NCI-H1048 (cell line): ENCODE data around the gene RUNX1.

Source experiments
- DNase-seq: peaks from one replicate; lab custom pipeline; 2025; lab: John Stamatoyannopoulos, UW

The RUNX1 gene

DNA sequence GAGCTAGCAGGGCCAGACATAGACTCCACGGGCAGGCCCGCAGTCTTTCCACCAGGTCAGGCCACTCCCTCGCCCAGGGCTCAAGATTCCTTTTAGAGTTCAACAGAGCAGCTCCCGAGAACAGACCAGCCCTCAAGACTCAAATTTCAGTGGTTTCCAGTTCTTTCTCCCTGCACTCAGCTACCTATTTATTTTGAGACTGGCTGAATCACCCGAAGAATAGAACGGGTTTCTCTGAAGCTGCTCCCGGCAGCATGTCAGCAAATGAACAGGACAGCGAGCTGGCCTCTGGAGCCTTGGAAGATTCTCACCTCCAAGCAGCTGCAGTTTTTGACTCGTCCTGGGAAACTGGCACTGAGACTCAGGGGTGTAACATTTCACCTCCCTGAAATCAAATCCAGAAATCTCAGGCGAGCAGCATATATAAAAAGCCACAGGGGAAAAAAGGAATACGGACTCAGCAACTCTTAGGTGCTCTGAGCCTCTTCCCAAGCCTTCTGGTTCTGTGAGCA, 202.4 kb downstream of the RUNX1 start:
- DNase-seq = no peak

- DNase-seq = no peak
Measured at GRCh38 chr21:34845521-34846451, 203.3 kb downstream of the RUNX1 start.

DNA sequence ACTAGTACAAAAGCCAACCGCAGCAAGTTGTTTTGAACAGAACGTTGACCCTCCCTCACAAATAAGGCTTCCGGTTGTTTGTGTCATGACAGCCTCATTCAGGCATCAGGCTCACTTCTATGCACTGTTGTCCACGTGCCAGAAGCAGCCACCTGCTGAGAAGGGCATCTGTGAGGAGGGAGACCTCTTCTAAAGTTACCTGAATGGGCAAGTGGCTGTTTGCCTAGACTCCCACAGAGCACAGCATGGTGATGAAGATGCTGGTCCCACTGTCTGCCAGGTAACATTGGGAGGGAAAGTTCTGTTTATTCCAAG, 204.2 kb downstream of the RUNX1 start:
- no peak for DNase-seq

DNA sequence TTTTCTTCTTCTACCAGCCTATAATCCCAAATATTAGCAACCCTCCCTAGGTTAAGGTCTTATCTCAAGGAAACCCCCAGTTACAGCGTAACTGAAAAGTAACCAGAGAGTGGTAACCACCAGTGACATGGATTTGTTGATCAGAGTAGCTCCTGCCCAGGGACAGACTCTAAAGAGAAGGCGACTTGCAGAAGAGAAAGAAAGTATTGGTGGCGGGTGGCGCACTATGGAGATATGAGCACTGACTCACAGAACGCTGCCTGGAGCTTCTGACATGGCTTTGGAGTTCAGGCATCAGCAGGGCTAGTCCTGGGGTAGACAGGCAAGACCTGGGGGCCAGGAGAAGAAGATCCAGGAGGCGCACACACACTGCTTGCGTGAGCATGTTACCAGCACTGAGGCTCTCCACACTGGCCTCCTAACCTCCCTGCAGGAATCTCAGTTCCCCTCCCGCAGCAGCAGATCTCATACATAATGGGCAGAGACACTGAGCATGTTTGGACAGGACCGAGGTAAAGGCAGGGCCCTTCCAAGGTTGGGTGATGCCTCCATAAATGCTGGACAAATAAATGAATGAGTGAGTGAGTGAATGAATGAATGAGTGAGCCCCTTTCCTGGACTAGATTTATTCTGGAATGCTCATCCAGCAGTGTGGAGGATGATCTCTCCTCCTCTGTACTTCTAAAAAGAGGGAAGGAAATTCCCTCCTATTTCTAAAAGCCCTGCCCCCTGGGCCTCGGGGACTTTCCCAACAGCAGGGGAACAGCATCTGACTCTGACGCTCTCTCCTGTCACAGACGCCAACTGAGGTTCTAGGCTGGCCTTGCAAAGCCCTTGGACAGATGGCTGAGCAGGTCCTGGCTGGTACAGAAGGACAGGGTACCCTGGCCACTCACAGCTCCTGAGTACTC, 204.8 kb downstream of the RUNX1 start:
- no peak for DNase-seq

GRCh38 chr21:34843562-34843961, 205.5 kb downstream of the RUNX1 start:
- no peak for DNase-seq

DNA sequence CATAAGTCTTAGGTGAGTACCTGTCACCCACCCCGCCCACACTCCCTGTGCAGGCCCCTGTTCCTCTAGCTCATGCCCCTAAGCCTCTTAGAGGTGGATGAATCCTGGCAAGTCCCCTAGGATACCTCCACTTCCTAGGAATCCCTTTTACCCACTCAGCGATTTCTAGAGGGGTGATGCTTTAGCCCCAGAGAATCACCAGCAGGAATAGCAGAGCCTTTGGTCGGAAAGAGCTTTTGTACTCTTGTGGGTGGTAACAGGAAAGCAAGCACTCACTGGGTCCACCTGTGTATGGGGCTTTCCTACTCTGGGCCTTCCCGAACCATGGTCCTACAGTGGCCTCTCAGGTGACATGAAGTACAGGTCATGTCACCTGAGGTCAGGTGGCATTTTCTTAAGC, 207.9 kb downstream of the RUNX1 start:
- DNase-seq = no peak

GRCh38 chr21:34840693-34841092, 208.4 kb downstream of the RUNX1 start:
- no peak for DNase-seq

GRCh38 chr21:34838956-34839820, 209.9 kb downstream of the RUNX1 start:
- no peak for DNase-seq

- DNase-seq = no peak
Measured at GRCh38 chr21:34836933-34837505, 212.1 kb downstream of the RUNX1 start.

- DNase-seq = no peak
Measured at GRCh38 chr21:34836103-34836932, 212.8 kb downstream of the RUNX1 start.

GRCh38 chr21:34835526-34835925, 213.6 kb downstream of the RUNX1 start:
- no peak for DNase-seq

GRCh38 chr21:34834852-34835501, 214.1 kb downstream of the RUNX1 start:
- DNase-seq = no peak

- DNase-seq = no peak
Measured at GRCh38 chr21:34834290-34834689, 214.8 kb downstream of the RUNX1 start.

DNA sequence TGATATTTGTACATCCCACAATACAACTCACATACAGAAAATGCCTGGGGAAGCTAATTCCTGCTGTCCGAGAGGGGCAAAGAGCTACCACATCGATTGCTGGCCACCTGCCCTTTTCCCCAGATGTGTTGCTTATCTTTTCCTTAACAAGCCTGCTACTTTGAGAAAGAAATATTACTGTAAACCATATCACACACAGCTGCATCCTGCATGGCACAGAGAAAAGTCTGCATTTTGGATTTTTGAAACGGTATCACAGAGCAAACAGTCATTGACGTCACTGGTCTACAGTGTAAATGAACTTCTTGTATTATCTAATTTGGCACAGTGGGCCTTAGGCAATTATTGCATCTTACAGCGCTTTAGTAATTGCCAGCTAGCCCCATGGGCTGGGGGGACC, 215.6 kb downstream of the RUNX1 start:
- DNase-seq = no peak

GRCh38 chr21:34830386-34831170, 218.5 kb downstream of the RUNX1 start:
- DNase-seq = no peak

GRCh38 chr21:34827445-34828235, 221.5 kb downstream of the RUNX1 start:
- DNase-seq = no peak

DNA sequence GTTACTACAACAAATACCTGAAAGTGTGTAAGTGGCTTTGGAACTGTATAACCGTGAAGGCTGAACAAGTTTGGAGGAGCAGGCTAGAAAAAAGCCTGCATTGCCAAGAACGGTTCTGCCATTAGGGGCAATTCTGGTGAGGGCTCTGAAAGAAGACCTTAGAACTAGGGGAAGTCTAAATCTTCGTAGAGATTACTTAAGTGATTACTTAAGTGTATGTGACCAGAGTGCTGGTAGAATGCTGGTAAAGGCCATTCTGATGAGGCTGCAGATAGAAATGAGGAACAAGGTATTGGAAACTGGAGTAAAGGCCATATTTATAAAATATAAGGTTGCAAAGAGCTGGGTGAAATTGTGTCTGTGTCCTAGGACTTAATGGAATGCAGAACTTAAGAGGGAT, 222.3 kb downstream of the RUNX1 start:
- DNase-seq = no peak

DNA sequence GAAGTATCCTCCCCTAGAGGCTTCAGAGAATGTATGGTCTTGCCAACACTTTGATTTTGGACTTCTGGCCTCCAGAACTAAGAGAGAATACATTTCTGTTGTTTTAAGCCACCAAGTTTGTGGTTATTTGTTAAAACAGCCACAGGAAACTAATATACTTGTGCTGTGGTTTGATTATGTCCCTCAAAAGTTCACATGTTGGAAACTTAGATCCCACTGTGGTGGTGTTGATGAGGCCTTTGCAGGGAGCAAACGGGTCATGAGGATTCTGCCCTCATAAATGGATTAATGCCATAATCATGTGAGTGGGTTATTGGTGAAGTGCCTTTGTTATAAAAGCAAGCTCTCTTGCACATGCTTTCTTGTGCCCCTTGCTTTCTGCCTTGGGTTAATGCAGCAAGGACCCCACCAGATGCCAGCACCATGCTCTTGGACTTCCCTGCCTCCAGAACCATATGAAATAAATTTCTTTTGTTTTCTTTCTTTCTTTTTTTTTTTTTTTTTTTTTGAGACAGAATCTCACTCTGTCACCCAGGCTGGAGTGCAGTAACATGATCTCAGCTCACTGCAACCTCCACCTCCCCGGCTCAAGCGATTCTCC, 223.1 kb downstream of the RUNX1 start:
- DNase-seq = no peak
